ENCODE results near the gene SRGAP3. TPM values are rescaled to one million over a fixed set of nuclear protein-coding genes. Genes with fewer than 3 reads are reported as not detected.
A peak's percentile ranks its signal among the peaks of the same experiment; 100 is the strongest.

SRGAP3 gene
- polyA plus RNA-seq, 4 donors = 13.3 to 25.2 (median 16.9) TPM

GRCh38 chr3:9254764-9255163, 5.3 kb upstream of the SRGAP3 start:
- no peak for DNase-seq (ENCODE audit: low read depth in 4 of 4, low spot score in 2 of 4)

DNA sequence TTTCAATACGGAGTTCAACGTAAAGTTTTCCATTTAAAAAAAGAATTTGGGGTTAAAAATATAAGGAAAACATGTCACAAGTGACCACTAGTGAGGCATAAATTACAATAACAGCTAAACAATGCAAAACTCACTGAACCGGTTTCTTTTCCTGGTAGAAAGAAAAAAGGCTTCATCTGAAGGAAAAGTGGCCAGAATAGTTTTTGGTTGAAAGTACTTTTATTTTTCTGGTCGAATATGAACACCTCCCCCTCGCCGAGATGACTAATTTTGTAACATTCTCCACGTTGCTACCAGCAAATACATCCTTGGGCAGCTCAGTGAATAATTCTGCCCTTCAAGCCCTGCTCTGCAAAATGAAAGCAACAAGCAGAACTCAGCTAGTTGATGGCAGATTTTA, 3.9 kb upstream of the SRGAP3 start:
- peak in 1 of 4 donors; percentile 19 for DNase-seq (ENCODE audit: low read depth in 4 of 4, low spot score in 2 of 4)

DNA sequence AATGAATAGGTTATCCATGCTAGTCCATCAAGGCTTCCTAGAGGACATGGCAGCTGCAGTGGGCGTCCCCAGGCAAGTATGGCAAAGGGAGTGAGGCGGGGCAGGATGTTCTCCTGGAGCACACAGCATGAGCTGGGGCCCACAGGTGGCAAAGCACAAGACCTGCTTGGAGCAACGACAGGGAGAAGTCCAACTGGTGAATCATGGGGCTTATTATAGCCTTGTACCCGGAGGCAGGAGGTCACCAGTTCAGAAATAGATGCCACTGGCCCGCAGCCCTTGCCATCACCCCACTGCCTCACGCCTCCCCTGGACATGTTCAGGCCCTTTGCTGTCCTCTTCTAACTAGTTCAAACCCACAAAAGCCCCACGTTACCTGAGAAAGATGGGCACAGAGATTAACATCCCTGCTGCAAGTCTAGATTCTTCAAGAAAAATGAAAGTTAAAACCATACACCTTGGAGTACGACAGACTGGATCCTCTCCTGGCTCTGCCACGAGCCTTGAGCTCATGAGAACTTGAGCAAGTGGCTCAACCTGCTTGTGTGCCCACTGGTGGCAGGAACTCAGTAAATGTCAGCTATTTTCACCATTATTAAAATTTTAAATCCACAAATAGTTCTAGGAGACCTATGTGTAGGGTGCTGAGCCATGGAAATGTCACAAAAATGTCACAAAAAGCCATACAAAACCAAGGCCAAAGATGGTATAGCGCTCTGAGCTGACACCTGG, 1.8 kb upstream of the SRGAP3 start:
- no peak for DNase-seq (ENCODE audit: low read depth in 4 of 4, low spot score in 2 of 4)

- no peak for DNase-seq (ENCODE audit: low read depth in 4 of 4, low spot score in 2 of 4)
Measured at GRCh38 chr3:9250236-9250635, 790 bp upstream of the SRGAP3 start.

GRCh38 chr3:9248522-9249271, 749 bp downstream of the SRGAP3 start:
- DNase-seq (ENCODE audit: low read depth in 4 of 4, low spot score in 2 of 4) = peak in 2 of 4 donors; percentile 49 to 50

- no peak for DNase-seq (ENCODE audit: low read depth in 4 of 4, low spot score in 2 of 4)
Measured at GRCh38 chr3:9247941-9248521, 1.4 kb downstream of the SRGAP3 start.

DNA sequence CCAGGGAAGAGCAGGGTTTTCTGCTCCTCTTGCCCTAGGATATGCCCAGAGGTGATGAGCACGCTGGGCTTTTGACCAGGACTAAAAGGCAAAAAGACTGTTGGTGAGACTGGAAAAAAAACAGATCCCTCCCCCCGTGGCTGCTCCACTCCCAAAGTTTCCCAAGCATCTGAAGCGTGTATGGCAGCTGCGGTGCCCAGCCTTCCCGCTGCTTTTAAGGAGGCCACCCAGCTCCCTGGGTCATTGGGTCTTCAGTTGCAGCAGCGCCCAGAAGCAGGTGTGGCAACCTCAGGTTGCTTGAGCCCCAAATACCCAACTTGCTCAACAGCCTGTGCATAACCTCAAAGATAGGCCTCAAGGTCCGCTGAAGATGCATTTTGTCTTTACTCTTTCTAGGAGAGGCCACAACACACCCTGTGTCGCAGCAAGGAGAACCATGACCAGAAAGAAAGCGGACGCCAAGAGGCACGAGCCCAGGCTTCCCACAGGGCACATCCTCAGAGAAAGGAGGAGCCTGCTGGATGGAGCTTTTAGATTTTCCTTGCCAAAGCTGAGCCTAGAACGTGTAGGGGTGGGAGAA, 2.0 kb downstream of the SRGAP3 start:
- DNase-seq (ENCODE audit: low read depth in 4 of 4, low spot score in 2 of 4) = peak in 1 of 4 donors; percentile 24

DNA sequence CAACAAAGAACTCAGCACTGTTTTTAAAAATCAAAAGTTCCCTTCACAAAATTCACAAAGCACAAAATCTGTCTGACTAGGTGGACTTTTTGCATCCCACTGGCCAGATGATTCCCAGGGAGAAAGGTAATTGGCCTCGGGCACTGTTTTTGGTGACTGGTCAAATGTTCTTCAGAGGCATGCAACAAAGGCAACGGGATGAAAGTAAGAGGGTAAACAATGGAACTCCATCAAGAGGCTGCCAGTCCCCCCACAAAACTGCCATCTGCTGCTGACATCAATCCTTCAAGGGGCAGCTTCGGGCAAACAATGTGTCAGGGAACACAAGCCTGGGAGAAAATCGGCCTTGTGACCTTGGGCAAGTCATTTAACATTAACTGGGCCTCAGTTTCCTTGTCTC, 3.3 kb downstream of the SRGAP3 start:
- DNase-seq (ENCODE audit: low read depth in 4 of 4, low spot score in 2 of 4) = no peak

DNA sequence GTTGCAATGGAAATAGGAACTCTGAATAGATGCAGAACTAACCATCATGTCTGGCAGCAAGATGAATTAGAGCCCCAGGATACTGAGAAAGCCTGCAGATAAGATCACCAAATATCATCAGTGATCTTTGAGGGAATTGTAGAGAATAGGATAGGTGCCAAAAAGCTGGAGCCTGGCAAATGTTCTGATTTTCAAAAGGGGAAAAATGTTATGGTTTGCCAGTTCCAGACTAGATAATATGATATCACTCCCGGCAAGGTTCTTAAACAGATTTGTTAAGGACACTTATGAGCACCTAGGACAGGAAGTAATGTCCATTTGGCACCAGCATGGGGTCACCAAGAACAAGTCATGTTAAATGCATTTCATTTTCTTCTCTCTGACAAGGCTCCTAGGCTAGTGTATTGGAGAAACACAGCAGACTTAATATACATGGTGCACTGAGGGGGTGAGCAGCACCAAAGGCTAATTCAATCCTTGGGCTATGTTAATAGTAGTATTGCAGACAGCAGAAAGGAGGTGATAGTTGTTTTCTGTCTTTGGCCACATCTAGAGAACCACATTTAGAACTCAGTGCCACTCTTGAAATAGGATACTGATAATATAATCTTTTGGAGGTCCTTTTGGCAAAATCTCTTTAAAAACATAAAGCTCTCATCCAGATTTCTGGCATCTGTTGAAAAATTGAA, 4.8 kb downstream of the SRGAP3 start:
- no peak for DNase-seq (ENCODE audit: low read depth in 4 of 4, low spot score in 2 of 4)

DNA sequence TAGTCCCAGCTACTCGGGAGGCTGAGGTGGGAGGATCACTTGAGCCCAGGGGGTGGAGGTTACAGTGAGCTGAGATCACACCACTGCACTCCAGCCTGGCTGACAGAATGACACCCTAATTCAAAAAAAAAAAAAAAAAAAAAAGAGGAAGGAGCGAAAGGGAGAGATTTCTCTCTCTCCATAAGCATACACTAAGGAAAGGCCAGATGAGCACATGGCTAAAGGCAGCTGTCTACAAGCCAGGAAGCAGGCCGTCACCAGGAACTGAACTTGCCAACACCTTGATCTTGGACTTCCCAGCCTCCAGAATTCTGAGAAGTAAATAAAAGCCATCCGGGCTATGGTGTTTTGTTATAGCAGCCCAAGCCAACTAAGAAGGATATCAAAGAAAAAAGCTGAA, 7.5 kb downstream of the SRGAP3 start:
- no peak for DNase-seq (ENCODE audit: low read depth in 4 of 4, low spot score in 2 of 4)

DNA sequence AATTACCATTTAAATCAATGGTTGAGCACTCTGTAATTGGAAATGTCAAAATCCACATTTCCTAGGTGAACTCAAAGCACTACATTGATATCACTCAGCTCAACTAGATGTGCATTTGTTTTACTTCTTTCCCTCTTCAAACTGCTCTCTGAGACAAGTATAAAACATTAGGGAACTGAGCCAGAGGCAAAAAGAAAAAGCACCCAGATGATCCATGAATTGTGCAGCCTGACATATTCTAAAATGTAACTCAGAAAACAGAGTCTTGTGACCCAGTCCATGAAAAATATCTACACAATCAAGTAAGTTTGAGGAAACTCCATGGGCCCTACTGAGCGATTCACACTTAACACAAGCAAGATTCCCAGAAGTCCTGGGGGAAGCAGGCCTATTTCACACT, 9.8 kb downstream of the SRGAP3 start:
- no peak for DNase-seq (ENCODE audit: low read depth in 4 of 4, low spot score in 2 of 4)

GRCh38 chr3:9238721-9239295, 10.6 kb downstream of the SRGAP3 start:
- DNase-seq (ENCODE audit: low read depth in 4 of 4, low spot score in 2 of 4) = no peak

DNA sequence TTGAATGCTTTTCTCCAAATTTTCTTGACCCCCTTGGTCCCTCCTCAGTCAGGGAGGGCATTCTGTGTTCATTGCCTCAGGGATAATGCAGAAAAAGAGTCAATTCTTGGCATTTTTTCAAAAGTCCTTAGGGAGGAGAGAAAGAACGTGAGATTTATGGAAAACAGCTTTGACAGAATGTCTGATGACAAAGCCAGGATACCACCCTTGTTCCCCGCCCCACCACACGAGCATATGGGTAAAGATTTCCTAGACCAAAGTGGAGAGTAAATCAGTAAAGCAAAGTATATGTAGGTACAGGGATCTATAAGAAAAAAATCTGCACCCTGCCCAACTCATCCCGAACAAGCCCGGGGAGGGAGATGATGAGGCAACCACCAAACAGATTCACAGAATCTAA, 11.2 kb downstream of the SRGAP3 start:
- no peak for DNase-seq (ENCODE audit: low read depth in 4 of 4, low spot score in 2 of 4)

- no peak for DNase-seq (ENCODE audit: low read depth in 4 of 4, low spot score in 2 of 4)
Measured at GRCh38 chr3:9233814-9234600, 15.4 kb downstream of the SRGAP3 start.

- no peak for DNase-seq (ENCODE audit: low read depth in 4 of 4, low spot score in 2 of 4)
Measured at GRCh38 chr3:9233101-9233500, 16.3 kb downstream of the SRGAP3 start.

- no peak for DNase-seq (ENCODE audit: low read depth in 4 of 4, low spot score in 2 of 4)
Measured at GRCh38 chr3:9231937-9232336, 17.5 kb downstream of the SRGAP3 start.

DNA sequence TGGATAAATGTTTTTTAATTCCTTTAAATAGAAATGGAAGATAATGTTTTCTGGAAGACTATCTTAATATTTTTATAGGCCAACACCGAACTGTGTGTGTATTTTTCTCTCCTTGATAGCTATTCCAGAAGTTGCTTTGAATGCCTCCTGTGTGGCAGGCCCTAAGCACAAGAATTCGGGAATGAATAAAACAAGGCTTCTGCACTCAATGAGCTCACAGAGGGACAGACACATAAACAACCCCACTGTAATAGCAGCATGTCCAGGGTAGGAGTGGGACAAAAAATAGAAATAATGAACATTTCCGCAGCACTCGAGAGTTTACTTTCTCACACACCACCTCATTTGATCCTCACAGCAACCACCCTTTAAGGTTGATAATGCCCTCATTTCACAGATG, 18.0 kb downstream of the SRGAP3 start:
- DNase-seq (ENCODE audit: low read depth in 4 of 4, low spot score in 2 of 4) = no peak

DNA sequence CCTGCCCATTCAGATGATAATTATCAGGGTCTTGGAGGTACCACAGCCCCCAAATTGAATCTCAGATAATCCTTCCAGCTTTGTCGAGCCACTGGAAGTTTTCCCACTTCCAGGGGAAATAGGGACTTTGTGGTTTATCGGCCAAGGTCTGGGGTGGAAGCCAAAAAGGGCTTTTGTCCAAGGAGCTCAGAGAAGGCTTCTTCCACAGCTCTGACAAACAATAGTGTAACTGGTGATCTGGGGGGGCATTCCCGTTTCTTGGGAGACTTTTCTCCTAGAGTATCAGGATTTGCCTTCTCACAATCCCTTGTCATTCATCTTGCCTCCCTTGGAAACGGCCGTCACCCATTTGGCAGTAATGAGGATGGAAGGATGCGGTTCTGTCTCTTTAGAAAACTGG, 18.4 kb downstream of the SRGAP3 start:
- DNase-seq (ENCODE audit: low read depth in 4 of 4, low spot score in 2 of 4) = no peak

DNA sequence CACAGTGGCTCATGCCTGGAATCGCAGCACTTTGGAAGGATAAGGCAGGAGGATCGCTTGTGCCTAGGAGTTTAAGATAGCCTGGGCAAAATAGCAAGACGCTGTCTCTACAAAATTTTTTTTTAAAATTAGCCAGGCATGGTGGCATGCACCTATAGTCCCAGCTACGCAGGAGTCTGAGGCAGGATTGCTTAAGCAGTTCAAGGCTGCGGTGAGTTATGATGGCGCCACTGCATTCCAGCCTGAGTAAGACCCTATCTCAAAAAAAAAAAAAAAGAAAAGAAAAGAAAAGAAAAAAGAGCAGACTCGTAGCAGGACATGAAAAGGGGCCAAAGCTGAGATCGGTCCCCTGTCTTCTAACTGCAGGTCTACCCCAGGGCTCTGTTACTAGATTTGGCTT, 18.9 kb downstream of the SRGAP3 start:
- DNase-seq (ENCODE audit: low read depth in 4 of 4, low spot score in 2 of 4) = no peak

GRCh38 chr3:9229879-9230278, 19.6 kb downstream of the SRGAP3 start:
- DNase-seq (ENCODE audit: low read depth in 4 of 4, low spot score in 2 of 4) = no peak

Measured in left renal cortex interstitium (tissue), 4 donors.